IMR-90 (cell line): Measurements from ENCODE around the gene PEA15. TPM values are rescaled to one million over a fixed set of nuclear protein-coding genes. Genes with fewer than 3 reads are reported as not detected.

Source experiments
- ATAC-seq: fragments of 200-7000 bp; cut with Tn5 transposase; 2 replicates; pipeline ENCODE4 v1.9.1; 2020; ENCODE audit warnings: low read depth, mild to moderate bottlenecking, moderate library complexity
- BruUV-seq: library from RNA; stranded (reverse); fragments of 400-500 nt; replicated peaks from 2 replicates; lab custom pipeline; 2021; lab: Mats Ljungman, UMichigan
- CTCF ChIA-PET: fragments of 300-600 bp; formaldehyde crosslinking; extraction: SDS; loops from one replicate; lab custom pipeline; 2021; ENCODE audit warnings: antibody characterized with exemption; lab: Yijun Ruan, JAX
- POLR2A ChIA-PET: fragments of 300-600 bp; sonication (Branson Sonifier 250); formaldehyde crosslinking; loops from one replicate; lab custom pipeline; 2022; ENCODE audit warnings: antibody characterized with exemption; ENCODE audit not compliant: unreplicated experiment; lab: Charles Lee
- DNase-seq: peaks from one replicate; pipeline ENCODE4 v3.0.0; 2013
- H2AFZ ChIP-seq: replicated peaks from 2 replicates; pipeline ENCODE3; 2013; ENCODE audit warnings: low read length, mild to moderate bottlenecking; ENCODE audit not compliant: poor library complexity
- H2AK5ac ChIP-seq: 2 replicates; pipeline ENCODE4 v1.6.1; 2013; ENCODE audit warnings: low read depth, low read length, inconsistent platforms
- H2AK9ac ChIP-seq: replicated peaks from 2 replicates; pipeline ENCODE3; 2013; ENCODE audit warnings: mild to moderate bottlenecking, low read depth, low read length, moderate library complexity; ENCODE audit not compliant: poor library complexity
- H2BK120ac ChIP-seq: 2 replicates; pipeline ENCODE4 v1.6.1; 2013; ENCODE audit warnings: low read depth, low read length, inconsistent platforms
- H2BK15ac ChIP-seq: 3 replicates; pipeline ENCODE4 v1.6.1; 2013; ENCODE audit warnings: low read depth, low read length, inconsistent platforms
- H2BK20ac ChIP-seq: 2 replicates; pipeline ENCODE4 v1.6.1; 2013; ENCODE audit warnings: low read depth, mild to moderate bottlenecking, inconsistent platforms, low read length, moderate library complexity
- H2BK5ac ChIP-seq: 2 replicates; pipeline ENCODE4 v1.6.1; 2013; ENCODE audit warnings: mild to moderate bottlenecking, low read depth, low read length, inconsistent platforms; ENCODE audit not compliant: poor library complexity, severe bottlenecking
- H3K14ac ChIP-seq: replicated peaks from 2 replicates; pipeline ENCODE4 v1.6.1; 2013; ENCODE audit warnings: low read depth, low read length, inconsistent platforms
- H3K18ac ChIP-seq: 2 replicates; pipeline ENCODE4 v1.6.1; 2013; ENCODE audit warnings: low read depth, low read length, control low read depth
- H3K23ac ChIP-seq: 2 replicates; pipeline ENCODE4 v1.6.1; 2013; ENCODE audit warnings: low read depth, low read length, inconsistent platforms
- H3K27ac ChIP-seq: 2 replicates; pipeline ENCODE4 v1.5.1; 2013; ENCODE audit warnings: mild to moderate bottlenecking, control low read depth, low read length; ENCODE audit not compliant: insufficient read depth
- H3K27me3 ChIP-seq: 2 replicates; pipeline ENCODE4 v1.6.1; 2013; ENCODE audit warnings: low read length; ENCODE audit not compliant: control insufficient read depth, insufficient read depth
- H3K36me3 ChIP-seq: 2 replicates; pipeline ENCODE4 v1.6.1; 2013; ENCODE audit warnings: low read length, mixed read lengths; ENCODE audit not compliant: control insufficient read depth, insufficient read depth
- H3K4ac ChIP-seq: 2 replicates; pipeline ENCODE4 v1.6.1; 2013; ENCODE audit warnings: low read depth, low read length, inconsistent platforms
- H3K4me1 ChIP-seq: 2 replicates; pipeline ENCODE4 v1.6.1; 2013; ENCODE audit warnings: low read length, mixed read lengths; ENCODE audit not compliant: control insufficient read depth, insufficient read depth
- H3K4me2 ChIP-seq: 2 replicates; pipeline ENCODE4 v1.6.1; 2013; ENCODE audit warnings: low read depth, mild to moderate bottlenecking, control low read depth, low read length, moderate library complexity
- H3K4me3 ChIP-seq: 2 replicates; pipeline ENCODE4 v1.5.1; 2013; ENCODE audit warnings: low read depth, mild to moderate bottlenecking, control low read depth, low read length, moderate library complexity; ENCODE audit not compliant: insufficient read depth
- H3K56ac ChIP-seq: 2 replicates; pipeline ENCODE4 v1.6.1; 2013; ENCODE audit warnings: low read length, inconsistent platforms; ENCODE audit not compliant: insufficient read depth; ENCODE audit errors: extremely low read depth
- H3K79me1 ChIP-seq, 2 experiments: 2 replicates each; pipeline ENCODE4 v1.6.1; 2013; ENCODE audit warnings: low read length in 2 of 2, inconsistent platforms in 1 of 2, low read depth in 1 of 2
- H3K9ac ChIP-seq: 2 replicates; pipeline ENCODE4 v1.6.1; 2013; ENCODE audit warnings: low read depth, low read length, control low read depth
- H3K9me1 ChIP-seq: 2 replicates; pipeline ENCODE4 v1.6.1; 2013; ENCODE audit warnings: low read length, inconsistent platforms; ENCODE audit not compliant: insufficient read depth
- H3K9me3 ChIP-seq: 2 replicates; pipeline ENCODE4 v1.6.1; 2013; ENCODE audit warnings: low read length; ENCODE audit not compliant: control insufficient read depth, insufficient read depth
- H4K20me1 ChIP-seq: 2 replicates; pipeline ENCODE4 v1.6.1; 2013; ENCODE audit warnings: low read length, inconsistent platforms; ENCODE audit not compliant: insufficient read depth
- H4K5ac ChIP-seq: 2 replicates; pipeline ENCODE4 v1.6.1; 2013; ENCODE audit warnings: mild to moderate bottlenecking, low read depth, low read length, control low read depth
- H4K8ac ChIP-seq, 2 experiments: 2 replicates each; pipeline ENCODE4 v1.6.1; 2013; ENCODE audit warnings: low read depth in 2 of 2, low read length in 2 of 2, control low read depth in 1 of 2, inconsistent platforms in 1 of 2
- H4K91ac ChIP-seq: 2 replicates; pipeline ENCODE4 v1.6.1; 2013; ENCODE audit warnings: low read depth, low read length, inconsistent platforms; ENCODE audit not compliant: insufficient read depth
- FOS ChIP-seq: fragments of 150-350 bp; IDR thresholded peaks from 2 replicates; pipeline ENCODE4 v1.6.1; 2016; ENCODE audit warnings: low read depth, low read length
- USF2 ChIP-seq: fragments of 150-350 bp; IDR thresholded peaks from 2 replicates; pipeline ENCODE4 v1.6.1; 2017; ENCODE audit warnings: mild to moderate bottlenecking, antibody characterized with exemption, low read length, low read depth
- WGBS, 2 experiments: methylation state at CpG; one replicate each; pipeline versions ENCODE4 v1.1.5 to v1.1.7; 2013; ENCODE audit warnings: missing lambda C conversion rate in 2 of 2; ENCODE audit not compliant: insufficient read length in 1 of 2; ENCODE audit errors: extremely low coverage in 2 of 2; 5-methylcytosine and 5-hydroxymethylcytosine counted together
- dilution Hi-C: fragments of 300-500 bp; cut with HindIII; formaldehyde crosslinking; loops from one replicate; pipeline ENCODE4 v1.14.3; 2018; ENCODE audit warnings: low sequenced_read_pairs; ENCODE audit not compliant: unreplicated experiment
- in situ Hi-C: fragments of 300-500 bp; cut with MboI; formaldehyde crosslinking; loops from 3 replicates; pipeline ENCODE4 v1.14.3; 2019; ENCODE audit warnings: low sequenced_read_pairs, inconsistent platforms, mixed read lengths
- intact Hi-C: fragments of 100-400 bp; cut with micrococcal nuclease; formaldehyde crosslinking; loops from 2 replicates; pipeline ENCODE4 v1.10.0; 2022
- polyA plus RNA-seq, 3 experiments: library from polyadenylated mRNA; depleted of rRNA; stranded (reverse); fragments of >200 nt; gene quantifications; 2 replicates each; pipeline ENCODE4 v1.2.3, GENCODE V29; 2012; ENCODE audit warnings: low replicate concordance in 1 of 3
- total RNA-seq: library from RNA; depleted of rRNA; stranded (reverse); fragments of >200 nt; gene quantifications from 2 replicates; pipeline ENCODE4 v1.2.3, GENCODE V29; 2012

The PEA15 gene
- total and polyA plus RNA-seq, 2 of the 4 experiments (the other 2 are of a cell fraction), result 296 to 754 TPM

DNA sequence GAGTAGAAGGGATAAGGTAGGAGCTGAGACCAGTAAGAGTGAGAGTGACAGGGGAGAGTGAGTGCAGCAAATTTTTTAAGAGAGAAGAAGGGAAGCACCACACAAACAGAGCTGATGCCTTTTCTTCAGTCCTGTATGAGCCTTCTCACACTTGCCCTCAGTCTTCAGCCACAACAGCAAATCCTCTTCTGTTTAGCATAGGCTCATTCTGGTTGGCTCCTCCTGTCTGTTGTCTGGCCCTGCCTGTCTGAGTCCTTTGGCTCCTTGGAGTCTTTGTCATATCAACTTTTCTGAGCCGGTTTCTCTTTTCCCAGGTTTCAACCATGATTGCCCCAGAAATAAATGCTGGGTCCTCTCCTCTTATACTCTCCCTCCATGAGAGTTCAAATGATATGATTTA, 27.5 kb upstream of the PEA15 start:
- no peak overlapping the region for H3K18ac ChIP-seq
- peaks cover 33% of the 10 kb centered on the region for H3K27me3 ChIP-seq
- no peaks in the 10 kb centered on the region; the same call in 1 of the 2 replicates for H3K9me3 ChIP-seq
- ATAC-seq (no peak), DNase-seq (no peak)
- in situ Hi-C loops (loop anchor here (25.0 kb wide), 1 partner anchor 435 kb away; no protein-coding TSS in a partner anchor), dilution Hi-C loops (no loop called here), intact Hi-C loops (no loop called here)
- no peaks in the 10 kb centered on the region for H4K20me1 ChIP-seq
- TF ChIP-seq USF2 (no peak), FOS (no peak)
- no peak overlapping the region for H3K4me3 ChIP-seq
- H3K23ac ChIP-seq, result no peak overlapping the region; the same call in 1 of the 2 replicates
- no peaks in the 10 kb centered on the region for H3K36me3 ChIP-seq
- no peaks in the 10 kb centered on the region for H3K9me1 ChIP-seq
- ChIA-PET CTCF (no interaction called here), POLR2A (no interaction called here)
- no peak overlapping the region for H2BK5ac ChIP-seq
- H2AK5ac ChIP-seq, result no peak overlapping the region
- WGBS, 2 experiments, result no CpG with 5 or more reads among the region's 1 CpG
- no peak overlapping the region for H2AK9ac ChIP-seq
- H2AFZ ChIP-seq, result no peak overlapping the region
- H2BK15ac ChIP-seq, result no peak overlapping the region
- no peak overlapping the region for H4K5ac ChIP-seq
- H4K91ac ChIP-seq, result no peak overlapping the region
- no peak overlapping the region for H3K56ac ChIP-seq
- H3K4me1 ChIP-seq, result no peaks in the 10 kb centered on the region
- H3K27ac ChIP-seq, result no peak overlapping the region
- no peak overlapping the region for H3K4me2 ChIP-seq
- no peak overlapping the region for H2BK120ac ChIP-seq
- H3K4ac ChIP-seq, result no peak overlapping the region
- H3K9ac ChIP-seq, result no peak overlapping the region
- BruUV-seq, result no TSS peak
- no peak overlapping the region for H3K14ac ChIP-seq
- H4K8ac ChIP-seq, result no peak overlapping the region
- H3K79me1 ChIP-seq, result no peaks in the 10 kb centered on the region
- no peak overlapping the region for H2BK20ac ChIP-seq
